DND-41 (cell line): ENCODE results near the gene AUTS2.

Experiments
- CTCF ChIP-seq: IDR thresholded peaks from 2 replicates; pipeline ENCODE4 v1.5.1; 2012; ENCODE audit warnings: borderline replicate concordance, low read length, moderate library complexity, mild to moderate bottlenecking; ENCODE audit not compliant: poor library complexity, severe bottlenecking; ENCODE audit errors: extremely low read depth
- EZH2 ChIP-seq: IDR thresholded peaks from 3 replicates; pipeline ENCODE4 v1.6.1; 2012; ENCODE audit warnings: borderline replicate concordance, low read depth, mild to moderate bottlenecking, moderate library complexity, low read length, inconsistent platforms; ENCODE audit not compliant: severe bottlenecking

GRCh38 chr7:69656890-69657289 is 58.6 kb downstream of the AUTS2 start:
- TF ChIP-seq CTCF, result no peak
- TF ChIP-seq EZH2, result no peak
